SK-N-SH (cell line): ENCODE data around the gene ST7. TPM values are rescaled to one million over a fixed set of nuclear protein-coding genes. Genes with fewer than 3 reads are reported as not detected.

Experiments used
- CTCF ChIA-PET: fragments of 300-600, 350-600 bp; formaldehyde crosslinking; extraction: SDS; loops from one replicate; lab custom pipeline; 2021; lab: Yijun Ruan, JAX
- POLR2A ChIA-PET: fragments of 350-600 bp; sonication (Branson Sonifier 250); formaldehyde crosslinking; extraction: SDS; loops from one replicate; lab custom pipeline; 2020; ENCODE audit warnings: antibody characterized with exemption, inconsistent platforms; lab: Yijun Ruan, JAX
- DNase-seq: peaks from one replicate; pipeline ENCODE4 v3.0.0; 2012
- H2AFZ ChIP-seq: fragments of 200-600 bp; sonication (generic); 2 replicates; pipeline ENCODE4 v1.8.1; 2016; ENCODE audit warnings: antibody characterized with exemption, mild to moderate bottlenecking, low read depth
- H3F3A ChIP-seq: fragments of 200-600 bp; sonication (generic); replicated peaks from 2 replicates; pipeline ENCODE3; 2016; ENCODE audit warnings: antibody characterized with exemption, mild to moderate bottlenecking; ENCODE audit not compliant: insufficient read depth
- H3K27ac ChIP-seq, 2 experiments: fragments of 200-500 bp in 1 of 2; fragments of 200-600 bp in 1 of 2; sonication (Bioruptor generic) in 1 of 2; sonication (generic), shearing (Covaris generic) in 1 of 2; 2 replicates each; pipeline versions ENCODE4 v1.5.1 to v1.6.1; 2014 to 2016; ENCODE audit warnings: low read depth in 2 of 2, inconsistent platforms in 1 of 2, low read length in 1 of 2, mild to moderate bottlenecking in 1 of 2, mixed read lengths in 1 of 2
- H3K27me3 ChIP-seq: fragments of 200-600 bp; sonication (generic), shearing (Covaris generic); 2 replicates; pipeline ENCODE4 v1.6.1; 2016; ENCODE audit warnings: mixed run types; ENCODE audit not compliant: insufficient read depth
- H3K36me3 ChIP-seq, 2 experiments: fragments of 200-500 bp in 1 of 2; fragments of 200-600 bp in 1 of 2; sonication (Bioruptor generic) in 1 of 2; sonication (generic) in 1 of 2; replicated peaks in 1 of 2; 2 replicates each; pipeline versions ENCODE3 to v1.5.1; 2014 to 2016; ENCODE audit warnings: low read length in 1 of 2, mild to moderate bottlenecking in 1 of 2; ENCODE audit not compliant: insufficient read depth in 2 of 2, control insufficient read depth in 1 of 2
- H3K4me1 ChIP-seq, 2 experiments: fragments of 200-500 bp in 1 of 2; fragments of 200-600 bp in 1 of 2; sonication (Bioruptor generic) in 1 of 2; sonication (generic), shearing (Covaris generic) in 1 of 2; 2 replicates each; pipeline versions ENCODE4 v1.5.1 to v1.6.1; 2014 to 2016; ENCODE audit warnings: low read depth in 1 of 2, low read length in 1 of 2, mixed run types in 1 of 2; ENCODE audit not compliant: insufficient read depth in 2 of 2, control insufficient read depth in 1 of 2
- H3K4me2 ChIP-seq: fragments of 200-600 bp; sonication (generic), shearing (Covaris generic); 2 replicates; pipeline ENCODE4 v1.6.1; 2017; ENCODE audit warnings: mixed run types
- H3K4me3 ChIP-seq, 2 experiments: fragments of 200-500 bp in 1 of 2; fragments of 200-600 bp in 1 of 2; sonication (Bioruptor generic) in 1 of 2; sonication (generic), shearing (Covaris generic) in 1 of 2; 2 replicates each; pipeline versions ENCODE4 v1.5.1 to v1.8.1; 2014 to 2016; ENCODE audit warnings: low read depth in 2 of 2, inconsistent platforms in 1 of 2, low read length in 1 of 2, mild to moderate bottlenecking in 1 of 2, mixed read lengths in 1 of 2, moderate library complexity in 1 of 2
- H3K79me2 ChIP-seq: fragments of 200-600 bp; sonication (generic); 2 replicates; pipeline ENCODE4 v1.8.1; 2017; ENCODE audit warnings: mild to moderate bottlenecking; ENCODE audit not compliant: insufficient read depth
- H3K9ac ChIP-seq: fragments of 200-600 bp; sonication (generic); 2 replicates; pipeline ENCODE4 v1.6.1; 2017; ENCODE audit warnings: mixed run types
- H3K9me2 ChIP-seq: fragments of 200-600 bp; sonication (generic); 2 replicates; pipeline ENCODE4 v1.6.1; 2017; ENCODE audit warnings: mixed run types
- H3K9me3 ChIP-seq: fragments of 200-600 bp; sonication (generic); 2 replicates; pipeline ENCODE4 v1.6.1; 2017; ENCODE audit warnings: mixed run types, mild to moderate bottlenecking, moderate library complexity
- H4K20me1 ChIP-seq: fragments of 200-600 bp; sonication (generic); 2 replicates; pipeline ENCODE4 v1.6.1; 2017; ENCODE audit warnings: mild to moderate bottlenecking, mixed run types; ENCODE audit not compliant: insufficient read depth
- CHD2 ChIP-seq: fragments of 150-350 bp; IDR thresholded peaks from 2 replicates; pipeline ENCODE4 v1.6.1; 2018; ENCODE audit warnings: low read length; ENCODE audit not compliant: partially characterized antibody
- FOXJ3 ChIP-seq: sonication (generic); formaldehyde crosslinking; IDR thresholded peaks from 2 replicates; pipeline ENCODE4 v1.5.1; 2020; ENCODE audit warnings: mild to moderate bottlenecking, missing genetic modification reagents
- FOXM1 ChIP-seq: IDR thresholded peaks from 2 replicates; pipeline ENCODE4 v1.4.0; 2012; ENCODE audit warnings: low read depth, mild to moderate bottlenecking
- JUND ChIP-seq: IDR thresholded peaks from 2 replicates; pipeline ENCODE4 v1.4.0; 2012
- MEF2A ChIP-seq: IDR thresholded peaks from 2 replicates; pipeline ENCODE4 v1.4.0; 2012; ENCODE audit warnings: low read depth, borderline replicate concordance
- MXI1 ChIP-seq: IDR thresholded peaks from 2 replicates; pipeline ENCODE4 v1.6.1; 2012; ENCODE audit warnings: mild to moderate bottlenecking, low read depth, low read length, improper control_type of control experiment
- NRF1 ChIP-seq: IDR thresholded peaks from 2 replicates; pipeline ENCODE4 v1.6.1; 2012; ENCODE audit warnings: low read depth, mild to moderate bottlenecking, low read length
- POLR2AphosphoS5 ChIP-seq: IDR thresholded peaks from 2 replicates; pipeline ENCODE4 v1.6.1; 2012; ENCODE audit warnings: low read depth, low read length
- SIN3A ChIP-seq: IDR thresholded peaks from 2 replicates; pipeline ENCODE4 v1.6.1; 2012; ENCODE audit warnings: low read depth, mild to moderate bottlenecking, low read length, moderate library complexity, borderline replicate concordance
- SMC3 ChIP-seq: IDR thresholded peaks from 2 replicates; pipeline ENCODE4 v1.6.1; 2012; ENCODE audit warnings: low read depth, low read length, improper control_type of control experiment
- TAF1 ChIP-seq: IDR thresholded peaks from 2 replicates; pipeline ENCODE4 v1.6.1; 2012; ENCODE audit warnings: low read depth, mild to moderate bottlenecking, low read length, moderate library complexity, borderline replicate concordance
- WGBS: methylation state at CpG from one replicate; pipeline ENCODE4 v1.1.6; 2017; ENCODE audit warnings: low lambda C conversion rate; 5-methylcytosine and 5-hydroxymethylcytosine counted together
- polyA plus RNA-seq, 3 experiments: library from polyadenylated mRNA; depleted of rRNA; stranded (reverse); fragments of >200 nt; gene quantifications; 2 replicates each; pipeline ENCODE4 v1.2.3, GENCODE V29; 2012
- TF ChIP-seq, protein P1 (sequence below): fragments of 200-600 bp; sonication (generic); IDR thresholded peaks from 2 replicates; pipeline ENCODE4 v1.6.1; 2017; ENCODE audit warnings: antibody characterized with exemption, mild to moderate bottlenecking, moderate library complexity
- TF ChIP-seq, protein P2 (sequence below): IDR thresholded peaks from 2 replicates; pipeline ENCODE4 v1.4.0; 2012; ENCODE audit warnings: low read depth, borderline replicate concordance

Gene ST7
- polyA plus RNA-seq, 1 of the 3 experiments (the other 2 are of a cell fraction): 23.5 TPM

GRCh38 chr7:117015258-117016184 is 62.2 kb downstream of the ST7 start:
- WGBS: 90% methylated on average over 4 of the region's 4 CpGs
- Histone ChIP-seq H3K36me3 (no peaks in the 10 kb centered on the region), H3K27ac (peak overlapping the region; percentile 12 to 79; a peak in 3 of 4 replicates), H3K79me2 (peaks cover 24% of the 10 kb centered on the region), H3F3A (peaks cover 9% of the 10 kb centered on the region), H4K20me1 (no peaks in the 10 kb centered on the region), H3K9ac (no peak overlapping the region; the same call in 1 of the 2 replicates), H2AFZ (peak overlapping the region; percentile 38; the same call in 1 of the 2 replicates), H3K9me3 (no peaks in the 10 kb centered on the region), H3K4me2 (peak overlapping the region; percentile 63; the same call in 1 of the 2 replicates), H3K4me1 (peaks cover 19 to 27% of the 10 kb centered on the region in 2 experiments; a peak in 3 of 4 replicates), H3K4me3 (peak overlapping the region in 1 of 2 experiments; percentile 28; a peak in 2 of 4 replicates), H3K9me2 (no peaks in the 10 kb centered on the region), H3K27me3 (no peaks in the 10 kb centered on the region)
- POLR2A ChIA-PET: no interaction called here
- TF ChIP-seq CHD2: no peak
- no peak for TF ChIP-seq TAF1
- TF ChIP-seq, protein P1, sequence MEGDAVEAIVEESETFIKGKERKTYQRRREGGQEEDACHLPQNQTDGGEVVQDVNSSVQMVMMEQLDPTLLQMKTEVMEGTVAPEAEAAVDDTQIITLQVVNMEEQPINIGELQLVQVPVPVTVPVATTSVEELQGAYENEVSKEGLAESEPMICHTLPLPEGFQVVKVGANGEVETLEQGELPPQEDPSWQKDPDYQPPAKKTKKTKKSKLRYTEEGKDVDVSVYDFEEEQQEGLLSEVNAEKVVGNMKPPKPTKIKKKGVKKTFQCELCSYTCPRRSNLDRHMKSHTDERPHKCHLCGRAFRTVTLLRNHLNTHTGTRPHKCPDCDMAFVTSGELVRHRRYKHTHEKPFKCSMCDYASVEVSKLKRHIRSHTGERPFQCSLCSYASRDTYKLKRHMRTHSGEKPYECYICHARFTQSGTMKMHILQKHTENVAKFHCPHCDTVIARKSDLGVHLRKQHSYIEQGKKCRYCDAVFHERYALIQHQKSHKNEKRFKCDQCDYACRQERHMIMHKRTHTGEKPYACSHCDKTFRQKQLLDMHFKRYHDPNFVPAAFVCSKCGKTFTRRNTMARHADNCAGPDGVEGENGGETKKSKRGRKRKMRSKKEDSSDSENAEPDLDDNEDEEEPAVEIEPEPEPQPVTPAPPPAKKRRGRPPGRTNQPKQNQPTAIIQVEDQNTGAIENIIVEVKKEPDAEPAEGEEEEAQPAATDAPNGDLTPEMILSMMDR: no peak
- TF ChIP-seq JUND: no peak
- TF ChIP-seq SMC3: no peak
- no peak for TF ChIP-seq MXI1
- DNase-seq: no peak
- CTCF ChIA-PET: interaction anchor here (1.9 to 7.5 kb wide), 2 partner anchors 25 to 27 kb away, joined by 8 to 58 read pairs; no protein-coding TSS in a partner anchor

DNA sequence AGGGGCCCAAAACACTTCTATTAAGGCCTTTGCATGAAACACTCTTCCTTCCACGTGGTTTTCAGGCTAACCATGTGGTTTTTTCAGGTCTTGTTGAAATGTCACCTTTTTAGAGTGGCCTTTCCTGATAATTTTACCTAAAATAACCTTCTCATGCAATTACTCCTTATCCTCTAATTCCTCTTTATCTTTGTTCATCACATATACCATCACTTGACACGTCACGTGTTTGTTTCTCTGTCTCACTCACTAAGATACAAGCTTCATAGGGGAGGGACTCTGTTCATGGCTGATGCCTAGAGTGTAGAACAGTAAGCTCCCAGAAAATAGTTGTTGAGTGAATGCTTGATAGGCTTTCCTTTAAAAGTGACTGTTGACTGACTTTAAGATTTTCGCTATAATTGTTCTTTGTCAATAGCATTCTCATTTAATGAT is 63.7 kb downstream of the ST7 start:
- H3K4me1 ChIP-seq: peaks cover 19 to 35% of the 10 kb centered on the region in 2 experiments; a peak in 3 of 4 replicates
- no peak overlapping the region for H2AFZ ChIP-seq
- H3K4me3 ChIP-seq: no peak overlapping the region
- POLR2A ChIA-PET: no interaction called here
- no peak overlapping the region for H3K9ac ChIP-seq
- TF ChIP-seq JUND: no peak
- no peak for TF ChIP-seq POLR2AphosphoS5
- TF ChIP-seq MEF2A: no peak
- no peak for TF ChIP-seq FOXM1
- no peak for TF ChIP-seq SIN3A
- TF ChIP-seq NRF1: no peak
- TF ChIP-seq FOXJ3 (CRISPR knock-in tag): no peak
- TF ChIP-seq, protein P2, sequence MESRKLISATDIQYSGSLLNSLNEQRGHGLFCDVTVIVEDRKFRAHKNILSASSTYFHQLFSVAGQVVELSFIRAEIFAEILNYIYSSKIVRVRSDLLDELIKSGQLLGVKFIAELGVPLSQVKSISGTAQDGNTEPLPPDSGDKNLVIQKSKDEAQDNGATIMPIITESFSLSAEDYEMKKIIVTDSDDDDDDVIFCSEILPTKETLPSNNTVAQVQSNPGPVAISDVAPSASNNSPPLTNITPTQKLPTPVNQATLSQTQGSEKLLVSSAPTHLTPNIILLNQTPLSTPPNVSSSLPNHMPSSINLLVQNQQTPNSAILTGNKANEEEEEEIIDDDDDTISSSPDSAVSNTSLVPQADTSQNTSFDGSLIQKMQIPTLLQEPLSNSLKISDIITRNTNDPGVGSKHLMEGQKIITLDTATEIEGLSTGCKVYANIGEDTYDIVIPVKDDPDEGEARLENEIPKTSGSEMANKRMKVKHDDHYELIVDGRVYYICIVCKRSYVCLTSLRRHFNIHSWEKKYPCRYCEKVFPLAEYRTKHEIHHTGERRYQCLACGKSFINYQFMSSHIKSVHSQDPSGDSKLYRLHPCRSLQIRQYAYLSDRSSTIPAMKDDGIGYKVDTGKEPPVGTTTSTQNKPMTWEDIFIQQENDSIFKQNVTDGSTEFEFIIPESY: no peak
- no peak for DNase-seq
- no peak overlapping the region for H3K4me2 ChIP-seq
- H3K36me3 ChIP-seq: no peaks in the 10 kb centered on the region
- H3K79me2 ChIP-seq: peaks cover 26% of the 10 kb centered on the region
- 96% methylated on average over 4 of the region's 4 CpGs for WGBS
- H4K20me1 ChIP-seq: no peaks in the 10 kb centered on the region
- no peaks in the 10 kb centered on the region for H3K9me2 ChIP-seq
- CTCF ChIA-PET: interaction anchor here (1.9 kb wide), 1 partner anchor 29 kb away, joined by 8 read pairs; no protein-coding TSS in a partner anchor
- H3K27me3 ChIP-seq: no peaks in the 10 kb centered on the region
- H3K9me3 ChIP-seq: no peaks in the 10 kb centered on the region
- peaks cover 6% of the 10 kb centered on the region for H3F3A ChIP-seq
- no peak overlapping the region for H3K27ac ChIP-seq
